ENCODE results near the gene RASGEF1B. TPM values are rescaled to one million over a fixed set of nuclear protein-coding genes. Genes with fewer than 3 reads are reported as not detected.

RASGEF1B gene
- 1 to 10 TPM; 4.3 to 8.6 TPM for total RNA-seq

GRCh38 chr4:81471588-81472280 is at the start of gene RASGEF1B:
Gene RASGEF1B, minus strand, starts transcription at chr4:81471907. Its CDS starts 12,399 bp downstream, at chr4:81459508.
- DNase-seq, result peak; percentile 86 to 93 (median 90)
- Histone ChIP-seq H3K9me3 (no peaks in the 10 kb centered on the region), H3K36me3 (replicated peaks in 1 of 2; ENCODE audit: insufficient read depth in 1 of 2, low read depth in 2 of 2) (no peaks in the 10 kb centered on the region), H3K4me3 (peak within 1 kb of the TSS; percentile 20 to 48), H3K4me1 (peaks cover 15% of the 10 kb centered on the region), H3K27me3 (no peaks in the 10 kb centered on the region), H3K27ac (peak within 1 kb of the TSS; percentile 82 to 91 (median 88))
- ATAC-seq, result peak; percentile 96
- peak in 1 of 7 experiments; percentile 9 for TF ChIP-seq CTCF (IDR thresholded peaks at IDR 0.05)
- peak; percentile 61 to 84 (median 82) for TF ChIP-seq POLR2A (IDR thresholded peaks at IDR 0.05)
- WGBS, 2 donors, result 0% methylated on average over 8 to 56 of the region's 71 CpGs
- intact Hi-C loops (cut with DNase I), result no loop called here

GRCh38 chr4:81519856-81520255 is 48.1 kb upstream of the RASGEF1B start:
- WGBS, 2 donors, result 68% methylated on average over 6 of the region's 6 CpGs
- no peak for ATAC-seq
- no peak for DNase-seq
- intact Hi-C loops (cut with DNase I), result no loop called here
- TF ChIP-seq POLR2A (IDR thresholded peaks at IDR 0.05), result no peak
- no peak for TF ChIP-seq CTCF (IDR thresholded peaks at IDR 0.05)
- no peak overlapping the region for H3K27ac ChIP-seq
- H3K4me1 ChIP-seq, result no peaks in the 10 kb centered on the region
- H3K4me3 ChIP-seq, result no peak overlapping the region
- no peaks in the 10 kb centered on the region for H3K36me3 ChIP-seq (replicated peaks in 1 of 2; ENCODE audit: insufficient read depth in 1 of 2, low read depth in 2 of 2)
- H3K9me3 ChIP-seq, result no peaks in the 10 kb centered on the region
- H3K27me3 ChIP-seq, result no peaks in the 10 kb centered on the region

GRCh38 chr4:81519427-81519773 is 47.7 kb upstream of the RASGEF1B start:
- TF ChIP-seq POLR2A (IDR thresholded peaks at IDR 0.05) (no peak), CTCF (IDR thresholded peaks at IDR 0.05) (no peak)
- Histone ChIP-seq H3K27ac (no peak overlapping the region), H3K4me1 (no peaks in the 10 kb centered on the region), H3K9me3 (no peaks in the 10 kb centered on the region), H3K27me3 (no peaks in the 10 kb centered on the region), H3K36me3 (replicated peaks in 1 of 2; ENCODE audit: insufficient read depth in 1 of 2, low read depth in 2 of 2) (no peaks in the 10 kb centered on the region), H3K4me3 (no peak overlapping the region)
- WGBS, 2 donors, result 86 to 93% methylated on average over 3 of the region's 3 CpGs
- ATAC-seq, result no peak
- DNase-seq, result no peak
- intact Hi-C loops (cut with DNase I), result no loop called here

- no peak for TF ChIP-seq CTCF (IDR thresholded peaks at IDR 0.05)
- TF ChIP-seq POLR2A (IDR thresholded peaks at IDR 0.05), result no peak
- DNase-seq (no peak), ATAC-seq (no peak)
- Histone ChIP-seq H3K4me3 (no peak overlapping the region), H3K27ac (no peak overlapping the region), H3K27me3 (no peaks in the 10 kb centered on the region), H3K9me3 (no peaks in the 10 kb centered on the region), H3K4me1 (no peaks in the 10 kb centered on the region), H3K36me3 (replicated peaks in 1 of 2; ENCODE audit: insufficient read depth in 1 of 2, low read depth in 2 of 2) (no peaks in the 10 kb centered on the region)
- WGBS, 2 donors, result 66 to 78% methylated on average over 6 of the region's 6 CpGs
- intact Hi-C loops (cut with DNase I), result no loop called here
Measured at GRCh38 chr4:81518762-81519426, 47.2 kb upstream of the RASGEF1B start.

Measured in body of pancreas (tissue), 4 donors.